Ishikawa (cell line): ENCODE measurements around the gene AKAP17A.

Experiments used
- REST ChIP-seq: IDR thresholded peaks from 2 replicates; pipeline ENCODE4 v1.6.1; 2012; ENCODE audit warnings: low read depth, mild to moderate bottlenecking
- YY1 ChIP-seq: IDR thresholded peaks from 2 replicates; pipeline ENCODE4 v1.6.1; 2012; ENCODE audit warnings: low read depth

DNA sequence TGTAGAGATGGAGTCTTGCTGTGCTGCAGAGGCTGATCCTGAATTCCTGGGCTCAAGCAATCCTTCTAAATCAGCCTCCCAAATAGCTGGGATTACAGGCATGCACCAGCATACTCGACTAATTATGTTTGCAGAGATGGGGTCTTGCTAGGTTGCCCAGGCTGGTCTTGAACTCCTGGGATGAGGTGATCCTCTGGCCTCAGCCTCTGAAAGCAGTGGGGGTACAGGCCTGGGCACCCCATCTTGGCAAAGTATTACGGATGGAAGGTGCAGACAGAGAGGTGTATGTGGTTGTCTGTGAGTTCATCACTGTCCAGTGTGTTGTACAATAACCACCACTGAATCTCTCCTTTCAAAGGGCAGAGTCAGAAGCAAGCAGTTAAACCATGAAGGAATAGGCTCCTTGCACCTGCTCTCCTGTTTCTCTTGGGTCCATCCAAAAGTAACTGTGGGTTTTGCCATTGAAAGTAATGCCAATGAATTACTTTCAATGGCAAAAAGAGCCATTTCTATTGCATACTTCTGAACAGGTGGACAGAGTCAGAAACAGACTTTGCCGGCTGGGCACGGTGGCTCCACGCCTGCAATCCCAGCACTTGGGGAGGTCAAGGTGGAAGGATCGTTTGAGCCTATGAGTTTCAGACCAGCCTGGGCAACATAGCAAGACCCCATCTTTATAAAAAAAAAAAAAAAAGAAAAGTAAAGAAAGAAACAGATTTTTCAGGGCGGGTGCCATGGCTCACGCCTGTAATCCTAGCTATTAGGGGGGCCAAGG lies 7.0 kb upstream of the AKAP17A start:
- TF ChIP-seq REST, result no peak
- no peak for TF ChIP-seq YY1
